ENCODE data around the gene GSE1. TPM values are rescaled to one million over a fixed set of nuclear protein-coding genes. Genes with fewer than 3 reads are reported as not detected.

Gene GSE1
- total RNA-seq, 2 experiments from 2014 or later: 18.4 to 19.8 TPM

GRCh38 chr16:85577899-85578598, 35.1 kb upstream of the GSE1 start:
- POLR2A ChIA-PET: interaction anchor here (1.3 kb wide), 1 partner anchor 21 kb away, joined by 5 read pairs; no protein-coding TSS in a partner anchor
- H3K4me1 Mint-ChIP-seq: no peaks in the 10 kb centered on the region
- H3K36me3 Mint-ChIP-seq (ENCODE audit: low read depth): no peaks in the 10 kb centered on the region
- DNase-seq: no peak
- H3K9me3 Mint-ChIP-seq: no peaks in the 10 kb centered on the region
- no peak overlapping the region for H3K27ac Mint-ChIP-seq
- CTCF ChIA-PET: interaction anchor here (0.8 kb wide), 1 partner anchor 38 kb away, joined by 3 read pairs; no protein-coding TSS in a partner anchor
- H3K27me3 Mint-ChIP-seq: no peaks in the 10 kb centered on the region
- no peak overlapping the region for H3K4me3 Mint-ChIP-seq

GRCh38 chr16:85578599-85578948, 34.5 kb upstream of the GSE1 start:
- ChIA-PET CTCF (interaction anchor here (0.8 kb wide), 1 partner anchor 37 kb away, joined by 3 read pairs; no protein-coding TSS in a partner anchor), POLR2A (interaction anchor here (1.3 kb wide), 1 partner anchor 21 kb away, joined by 5 read pairs; no protein-coding TSS in a partner anchor)
- Mint-ChIP-seq H3K27ac (no peak overlapping the region), H3K4me3 (no peak overlapping the region), H3K9me3 (no peaks in the 10 kb centered on the region), H3K4me1 (no peaks in the 10 kb centered on the region), H3K36me3 (ENCODE audit: low read depth) (no peaks in the 10 kb centered on the region), H3K27me3 (no peaks in the 10 kb centered on the region)
- DNase-seq: no peak

GRCh38 chr16:85579191-85579590, 33.9 kb upstream of the GSE1 start:
- H3K9me3 Mint-ChIP-seq: no peaks in the 10 kb centered on the region
- H3K27me3 Mint-ChIP-seq: no peaks in the 10 kb centered on the region
- CTCF ChIA-PET: no interaction called here
- no peaks in the 10 kb centered on the region for H3K4me1 Mint-ChIP-seq
- no peak for DNase-seq
- no peak overlapping the region for H3K27ac Mint-ChIP-seq
- no peaks in the 10 kb centered on the region for H3K36me3 Mint-ChIP-seq (ENCODE audit: low read depth)
- no peak overlapping the region for H3K4me3 Mint-ChIP-seq
- POLR2A ChIA-PET: no interaction called here

GRCh38 chr16:85579923-85580580, 33.1 kb upstream of the GSE1 start:
- H3K4me3 Mint-ChIP-seq: no peak overlapping the region
- H3K27me3 Mint-ChIP-seq: no peaks in the 10 kb centered on the region
- CTCF ChIA-PET: no interaction called here
- no peak overlapping the region for H3K27ac Mint-ChIP-seq
- no peaks in the 10 kb centered on the region for H3K36me3 Mint-ChIP-seq (ENCODE audit: low read depth)
- no peaks in the 10 kb centered on the region for H3K9me3 Mint-ChIP-seq
- POLR2A ChIA-PET: no interaction called here
- DNase-seq: no peak
- H3K4me1 Mint-ChIP-seq: no peaks in the 10 kb centered on the region

GRCh38 chr16:85580684-85581083, 32.4 kb upstream of the GSE1 start:
- ChIA-PET POLR2A (no interaction called here), CTCF (no interaction called here)
- no peaks in the 10 kb centered on the region for H3K9me3 Mint-ChIP-seq
- H3K4me3 Mint-ChIP-seq: no peak overlapping the region
- H3K27me3 Mint-ChIP-seq: no peaks in the 10 kb centered on the region
- H3K27ac Mint-ChIP-seq: no peak overlapping the region
- no peaks in the 10 kb centered on the region for H3K4me1 Mint-ChIP-seq
- no peaks in the 10 kb centered on the region for H3K36me3 Mint-ChIP-seq (ENCODE audit: low read depth)
- DNase-seq: no peak

GRCh38 chr16:85582229-85582991, 30.7 kb upstream of the GSE1 start:
- no peak overlapping the region for H3K27ac Mint-ChIP-seq
- no peaks in the 10 kb centered on the region for H3K27me3 Mint-ChIP-seq
- ChIA-PET POLR2A (no interaction called here), CTCF (no interaction called here)
- no peak overlapping the region for H3K4me3 Mint-ChIP-seq
- no peak for DNase-seq
- H3K4me1 Mint-ChIP-seq: no peaks in the 10 kb centered on the region
- H3K36me3 Mint-ChIP-seq (ENCODE audit: low read depth): no peaks in the 10 kb centered on the region
- no peaks in the 10 kb centered on the region for H3K9me3 Mint-ChIP-seq

- Mint-ChIP-seq H3K4me3 (no peak overlapping the region), H3K36me3 (ENCODE audit: low read depth) (no peaks in the 10 kb centered on the region), H3K27ac (no peak overlapping the region), H3K27me3 (no peaks in the 10 kb centered on the region), H3K4me1 (no peaks in the 10 kb centered on the region), H3K9me3 (no peaks in the 10 kb centered on the region)
- ChIA-PET POLR2A (no interaction called here), CTCF (no interaction called here)
- DNase-seq: no peak
Observed at GRCh38 chr16:85583491-85584181, 29.5 kb upstream of the GSE1 start.

- H3K9me3 Mint-ChIP-seq: no peaks in the 10 kb centered on the region
- no peaks in the 10 kb centered on the region for H3K36me3 Mint-ChIP-seq (ENCODE audit: low read depth)
- CTCF ChIA-PET: no interaction called here
- H3K27me3 Mint-ChIP-seq: no peaks in the 10 kb centered on the region
- POLR2A ChIA-PET: no interaction called here
- no peaks in the 10 kb centered on the region for H3K4me1 Mint-ChIP-seq
- no peak overlapping the region for H3K4me3 Mint-ChIP-seq
- DNase-seq: no peak
- H3K27ac Mint-ChIP-seq: no peak overlapping the region
Observed at GRCh38 chr16:85584267-85584666, 28.9 kb upstream of the GSE1 start.

- ChIA-PET POLR2A (no interaction called here), CTCF (no interaction called here)
- Mint-ChIP-seq H3K27ac (no peak overlapping the region), H3K9me3 (no peaks in the 10 kb centered on the region), H3K27me3 (no peaks in the 10 kb centered on the region), H3K36me3 (ENCODE audit: low read depth) (no peaks in the 10 kb centered on the region), H3K4me1 (no peaks in the 10 kb centered on the region), H3K4me3 (no peak overlapping the region)
- no peak for DNase-seq
Observed at GRCh38 chr16:85584819-85585282, 28.3 kb upstream of the GSE1 start.

- POLR2A ChIA-PET: no interaction called here
- Mint-ChIP-seq H3K27ac (no peak overlapping the region), H3K4me1 (no peaks in the 10 kb centered on the region), H3K27me3 (no peaks in the 10 kb centered on the region), H3K9me3 (no peaks in the 10 kb centered on the region), H3K4me3 (no peak overlapping the region), H3K36me3 (ENCODE audit: low read depth) (no peaks in the 10 kb centered on the region)
- CTCF ChIA-PET: no interaction called here
- DNase-seq: no peak
Observed at GRCh38 chr16:85585711-85586110, 27.4 kb upstream of the GSE1 start.

GRCh38 chr16:85586380-85587104, 26.6 kb upstream of the GSE1 start:
- CTCF ChIA-PET: no interaction called here

GRCh38 chr16:85587762-85588556, 25.2 kb upstream of the GSE1 start:
- Mint-ChIP-seq H3K36me3 (ENCODE audit: low read depth) (no peaks in the 10 kb centered on the region), H3K9me3 (no peaks in the 10 kb centered on the region), H3K4me3 (no peak overlapping the region), H3K27ac (no peak overlapping the region), H3K4me1 (no peaks in the 10 kb centered on the region), H3K27me3 (no peaks in the 10 kb centered on the region)
- CTCF ChIA-PET: no interaction called here
- no peak for DNase-seq
- POLR2A ChIA-PET: no interaction called here

More at GRCh38 chr16:85586380-85587104, 26.6 kb upstream of the GSE1 start:
- no peaks in the 10 kb centered on the region for H3K4me1 Mint-ChIP-seq
- H3K4me3 Mint-ChIP-seq: no peak overlapping the region
- H3K9me3 Mint-ChIP-seq: no peaks in the 10 kb centered on the region
- no peaks in the 10 kb centered on the region for H3K36me3 Mint-ChIP-seq (ENCODE audit: low read depth)
- POLR2A ChIA-PET: no interaction called here
- H3K27ac Mint-ChIP-seq: no peak overlapping the region
- H3K27me3 Mint-ChIP-seq: no peaks in the 10 kb centered on the region
- no peak for DNase-seq

Measured in activated CD4-positive, alpha-beta memory T cell treated with anti-CD3 and anti-CD28 coated beads, Interleukin-2, amount 10 ng/mL, durations not matched to agents 7 days and 5 days (primary cell).